H1 (cell line): ENCODE results near the gene KCNA5. TPM values are rescaled to one million over a fixed set of nuclear protein-coding genes. Genes with fewer than 3 reads are reported as not detected.

Experiments used
- CTCF ChIA-PET: fragments of 300-600 bp; sonication (Branson Sonifier 250); formaldehyde crosslinking; loops from one replicate; lab custom pipeline; 2021; ENCODE audit not compliant: partially characterized antibody; lab: Charles Lee
- POLR2A ChIA-PET: fragments of 300-600 bp; sonication (Branson Sonifier 250); formaldehyde crosslinking; loops from one replicate; lab custom pipeline; 2021; ENCODE audit warnings: inconsistent platforms; ENCODE audit not compliant: partially characterized antibody; lab: Charles Lee
- DNase-seq, 2 experiments: peaks; one replicate each; pipeline versions ENCODE4 v3.0.0 to v3.0.0-alpha.2; 2010 to 2022; ENCODE audit warnings: low spot score in 2 of 2, low read depth in 1 of 2, mixed read lengths in 1 of 2
- FAIRE-seq: peaks from 2 replicates; lab custom pipeline; 2011; peaks lifted over from hg19 to GRCh38; lab: Jason Lieb, UNC
- H2AFZ ChIP-seq: 2 replicates; pipeline ENCODE4 v1.8.1; 2012; ENCODE audit warnings: low read length, inconsistent platforms
- H2AK5ac ChIP-seq: 2 replicates; pipeline ENCODE4 v1.6.1; 2013; ENCODE audit warnings: low read depth, low read length
- H2BK120ac ChIP-seq: replicated peaks from 2 replicates; pipeline ENCODE3; 2013; ENCODE audit warnings: low read depth, low read length, inconsistent platforms
- H2BK12ac ChIP-seq: 2 replicates; pipeline ENCODE4 v1.6.1; 2013; ENCODE audit warnings: low read depth, low read length
- H2BK15ac ChIP-seq: 2 replicates; pipeline ENCODE4 v1.6.1; 2013; ENCODE audit warnings: low read length
- H2BK20ac ChIP-seq: 2 replicates; pipeline ENCODE4 v1.6.1; 2013; ENCODE audit warnings: low read length
- H2BK5ac ChIP-seq: 2 replicates; pipeline ENCODE4 v1.6.1; 2013; ENCODE audit warnings: low read depth, low read length
- H3K14ac ChIP-seq: 2 replicates; pipeline ENCODE4 v1.6.1; 2013; ENCODE audit warnings: inconsistent platforms; ENCODE audit not compliant: insufficient read length
- H3K18ac ChIP-seq: 2 replicates; pipeline ENCODE4 v1.6.1; 2013; ENCODE audit warnings: low read length; ENCODE audit errors: extremely low read depth
- H3K23ac ChIP-seq: 2 replicates; pipeline ENCODE4 v1.6.1; 2013; ENCODE audit warnings: inconsistent platforms; ENCODE audit not compliant: insufficient read length
- H3K23me2 ChIP-seq: 2 replicates; pipeline ENCODE4 v1.6.1; 2013; ENCODE audit warnings: low read depth, low read length
- H3K27ac ChIP-seq: 2 replicates; pipeline ENCODE4 v1.6.1; 2011; ENCODE audit warnings: low read depth, low read length, inconsistent platforms
- H3K27me3 ChIP-seq, 4 experiments: replicated peaks in 1 of 4; 1 replicate in 1 of 4; 2 replicates in 3 of 4; pipeline versions ENCODE4 v1.6.1 to v1.8.1; 2011 to 2013; ENCODE audit warnings: low read length in 3 of 4, mild to moderate bottlenecking in 3 of 4, inconsistent platforms in 2 of 4, mixed read lengths in 2 of 4, moderate library complexity in 1 of 4; ENCODE audit not compliant: control insufficient read depth in 3 of 4, insufficient read depth in 3 of 4; ENCODE audit errors: extremely low read depth in 1 of 4
- H3K36me3 ChIP-seq, 4 experiments: 2 replicates each; pipeline versions ENCODE4 v1.6.1 to v1.8.1; 2011 to 2013; ENCODE audit warnings: mild to moderate bottlenecking in 4 of 4, low read length in 3 of 4, moderate library complexity in 2 of 4, control low read depth in 1 of 4, inconsistent platforms in 1 of 4; ENCODE audit not compliant: insufficient read depth in 4 of 4, control insufficient read depth in 2 of 4
- H3K4ac ChIP-seq: replicated peaks from 2 replicates; pipeline ENCODE3; 2013; ENCODE audit warnings: low read length, low read depth, mixed read lengths, inconsistent platforms; ENCODE audit not compliant: insufficient read length
- H3K4me1 ChIP-seq, 4 experiments: replicated peaks in 1 of 4; 1 replicate in 1 of 4; 2 replicates in 3 of 4; pipeline versions ENCODE4 v1.6.1 to v1.8.1; 2011 to 2013; ENCODE audit warnings: low read length in 3 of 4, inconsistent platforms in 2 of 4, mixed read lengths in 1 of 4; ENCODE audit not compliant: insufficient read depth in 4 of 4, control insufficient read depth in 3 of 4
- H3K4me2 ChIP-seq, 2 experiments: 2 replicates each; pipeline versions ENCODE4 v1.6.1 to v1.8.1; 2011 to 2013; ENCODE audit warnings: low read depth in 2 of 2, low read length in 2 of 2, control low read depth in 1 of 2, inconsistent platforms in 1 of 2, mild to moderate bottlenecking in 1 of 2; ENCODE audit not compliant: insufficient read depth in 1 of 2
- H3K4me3 ChIP-seq, 4 experiments: fragments of 200-600, 300-600 bp in 1 of 4; sonication (generic), shearing (Covaris generic), sonication (Bioruptor Twin) in 1 of 4; 2 replicates each; pipeline versions ENCODE4 v1.5.1 to v1.8.1; 2011 to 2016; ENCODE audit warnings: low read length in 4 of 4, low read depth in 3 of 4, control low read depth in 2 of 4, inconsistent platforms in 2 of 4, mild to moderate bottlenecking in 2 of 4, mixed read lengths in 1 of 4, moderate library complexity in 1 of 4; ENCODE audit not compliant: insufficient read depth in 2 of 4; ENCODE audit errors: extremely low read depth in 1 of 4
- H3K56ac ChIP-seq: replicated peaks from 2 replicates; pipeline ENCODE3; 2013; ENCODE audit warnings: low read depth, mild to moderate bottlenecking, mixed read lengths, low read length, inconsistent platforms; ENCODE audit not compliant: insufficient read length
- H3K79me1 ChIP-seq: 2 replicates; pipeline ENCODE4 v1.6.1; 2013; ENCODE audit warnings: low read depth, low read length, control low read depth
- H3K79me2 ChIP-seq, 2 experiments: 2 replicates each; pipeline versions ENCODE4 v1.6.1 to v1.8.1; 2012 to 2013; ENCODE audit warnings: low read length in 2 of 2, mild to moderate bottlenecking in 2 of 2, inconsistent platforms in 1 of 2; ENCODE audit not compliant: insufficient read depth in 2 of 2, control insufficient read depth in 1 of 2
- H3K9ac ChIP-seq, 4 experiments: replicated peaks in 1 of 4; 1 replicate in 1 of 4; 2 replicates in 3 of 4; pipeline versions ENCODE4 v1.6.1 to v1.8.1; 2011 to 2013; ENCODE audit warnings: low read depth in 3 of 4, low read length in 3 of 4, control low read depth in 2 of 4, mild to moderate bottlenecking in 2 of 4, moderate library complexity in 2 of 4, inconsistent platforms in 1 of 4; ENCODE audit errors: extremely low read depth in 1 of 4
- H3K9me3 ChIP-seq, 2 experiments: 2 replicates each; pipeline versions ENCODE4 v1.6.1 to v1.8.1; 2012 to 2013; ENCODE audit warnings: mild to moderate bottlenecking in 2 of 2, moderate library complexity in 2 of 2, control low read depth in 1 of 2, inconsistent platforms in 1 of 2, low read depth in 1 of 2, low read length in 1 of 2, mixed read lengths in 1 of 2; ENCODE audit not compliant: insufficient read depth in 2 of 2
- H4K20me1 ChIP-seq, 2 experiments: replicated peaks in 1 of 2; 2 replicates each; pipeline versions ENCODE3 to v1.8.1; 2011 to 2013; ENCODE audit warnings: inconsistent platforms in 2 of 2, low read length in 2 of 2, mild to moderate bottlenecking in 1 of 2; ENCODE audit not compliant: insufficient read depth in 2 of 2, control insufficient read depth in 1 of 2
- H4K5ac ChIP-seq: 2 replicates; pipeline ENCODE4 v1.6.1; 2013; ENCODE audit warnings: low read length, low read depth, mixed read lengths, inconsistent platforms; ENCODE audit not compliant: insufficient read length
- H4K8ac ChIP-seq: 2 replicates; pipeline ENCODE4 v1.8.0; 2013; ENCODE audit warnings: mild to moderate bottlenecking, moderate library complexity, low read length, inconsistent platforms; ENCODE audit not compliant: insufficient read depth; ENCODE audit errors: extremely low read depth
- H4K91ac ChIP-seq: replicated peaks from 2 replicates; pipeline ENCODE3; 2013; ENCODE audit warnings: low read length, mixed read lengths, inconsistent platforms; ENCODE audit not compliant: insufficient read length
- E2F6 ChIP-seq: IDR thresholded peaks from 2 replicates; pipeline ENCODE4 v1.6.1; 2012; ENCODE audit warnings: inconsistent platforms
- EGR1 ChIP-seq: IDR thresholded peaks from 2 replicates; pipeline ENCODE4 v1.6.1; 2011; ENCODE audit warnings: low read depth, low read length, borderline replicate concordance
- RNF2 ChIP-seq: fragments of 200-900, 300-1000 bp; sonication (generic); IDR thresholded peaks from 2 replicates; pipeline ENCODE4 v1.7.1; 2016; ENCODE audit warnings: borderline replicate concordance, low read depth, mild to moderate bottlenecking, antibody characterized with exemption, low read length; ENCODE audit not compliant: poor library complexity, severe bottlenecking; ENCODE audit errors: missing control alignments
- YY1 ChIP-seq: IDR thresholded peaks from 2 replicates; pipeline ENCODE4 v1.6.1; 2011; ENCODE audit warnings: low read depth, mild to moderate bottlenecking, low read length
- WGBS, 2 experiments: shearing (Covaris generic) in 1 of 2; methylation state at CpG; one replicate each; pipeline versions ENCODE4 v1.1.6 to v1.1.7; 2013 to 2015; ENCODE audit warnings: low lambda C conversion rate in 2 of 2, mixed read lengths in 2 of 2, inconsistent platforms in 1 of 2, low coverage in 1 of 2, missing lambda C conversion rate in 1 of 2; ENCODE audit not compliant: insufficient replicate concordance in 2 of 2, insufficient coverage in 1 of 2, insufficient read length in 1 of 2; ENCODE audit errors: extremely low coverage in 1 of 2, missing lambda C conversion rate in 1 of 2; 5-methylcytosine and 5-hydroxymethylcytosine counted together
- polyA plus RNA-seq, 7 experiments: library from polyadenylated mRNA; depleted of rRNA in 3 of 7; stranded (reverse) in 5 of 7; unstranded in 2 of 7; fragments of >200 nt in 5 of 7; fragments of 200-250 nt in 2 of 7; gene quantifications; 1 replicate in 5 of 7; 2 replicates in 1 of 7; 4 replicates in 1 of 7; pipeline versions ENCODE4 v1.2.1 to v1.2.3, GENCODE V29; 2011 to 2013; ENCODE audit warnings: missing spikeins in 2 of 7, mixed read lengths in 2 of 7
- total RNA-seq: library from RNA; stranded (reverse); fragmentation: NEBNext Ultra II Directional; extraction: Animal tissue kit (Norgen Biotek cat#: 25700); gene quantifications from 2 replicates; pipeline ENCODE4 v1.2.1, GENCODE V29; 2021

The KCNA5 gene
- total and polyA plus RNA-seq, 2 of the 8 experiments (the other 6 are each of a cell fraction or from before 2014, with no cell fraction given): 0.20 to 0.29 TPM

GRCh38 chr12:5031958-5032357 lies 11.7 kb upstream of the KCNA5 start:
- no peak overlapping the region for H2AFZ ChIP-seq
- H3K79me1 ChIP-seq: no peaks in the 10 kb centered on the region
- H3K27ac ChIP-seq: no peak overlapping the region
- no peak overlapping the region for H3K56ac ChIP-seq
- no peak overlapping the region for H3K9ac ChIP-seq
- no peaks in the 10 kb centered on the region for H3K36me3 ChIP-seq
- H3K18ac ChIP-seq: no peak overlapping the region
- H2BK12ac ChIP-seq: no peak overlapping the region
- no peak overlapping the region for H3K14ac ChIP-seq
- DNase-seq: no peak
- no peaks in the 10 kb centered on the region for H3K79me2 ChIP-seq
- H4K5ac ChIP-seq: no peak overlapping the region
- whole genome bisulfite sequencing, 2 experiments: 95% methylated on average over 3 of the region's 3 CpGs; no CpG with 5 or more reads in 1 of the 2 experiments
- no peak overlapping the region for H4K8ac ChIP-seq
- H2BK20ac ChIP-seq: no peak overlapping the region
- H3K27me3 ChIP-seq: peaks cover 0 to 1% (median 0%) of the 10 kb centered on the region in 4 experiments; a peak in 1 of 7 replicates
- ChIA-PET POLR2A (no interaction called here), CTCF (interaction anchor here (0.6 to 1.2 kb wide), 3 partner anchors 12 to 173 kb away, joined by 3 to 7 read pairs (median 4); no protein-coding TSS in a partner anchor)
- H3K4me1 ChIP-seq: peaks cover 0 to 4% (median 0%) of the 10 kb centered on the region in 4 experiments; a peak in 1 of 7 replicates
- FAIRE-seq: no peak
- H2BK120ac ChIP-seq: no peak overlapping the region
- no peak overlapping the region for H3K4me3 ChIP-seq
- no peak overlapping the region for H4K91ac ChIP-seq
- no peak overlapping the region for H2BK15ac ChIP-seq
- no peaks in the 10 kb centered on the region for H3K23me2 ChIP-seq
- H2AK5ac ChIP-seq: no peak overlapping the region
- H3K9me3 ChIP-seq: peaks cover 0 to 3% of the 10 kb centered on the region in 2 experiments; a peak in 1 of 4 replicates
- H3K23ac ChIP-seq: no peak overlapping the region
- H3K4ac ChIP-seq: no peak overlapping the region
- H4K20me1 ChIP-seq: no peaks in the 10 kb centered on the region
- no peak overlapping the region for H2BK5ac ChIP-seq
- TF ChIP-seq YY1 (no peak), EGR1 (no peak), RNF2 (no peak), E2F6 (no peak)
- no peak overlapping the region for H3K4me2 ChIP-seq
